Measurements from ENCODE around the gene ARHGAP15.

GRCh38 chr2:143530758-143531157 lies 401.5 kb downstream of the ARHGAP15 start:
- no peak for TF ChIP-seq YY1 (IDR thresholded peaks at IDR 0.05; ENCODE audit: insufficient read depth, insufficient read length)
- TF ChIP-seq ZNF274 (IDR thresholded peaks at IDR 0.05; ENCODE audit: low read depth, low read length) = no peak

Measured in NT2/D1 (cell line).